ENCODE results near the gene VPS13D.

Gene VPS13D

DNA sequence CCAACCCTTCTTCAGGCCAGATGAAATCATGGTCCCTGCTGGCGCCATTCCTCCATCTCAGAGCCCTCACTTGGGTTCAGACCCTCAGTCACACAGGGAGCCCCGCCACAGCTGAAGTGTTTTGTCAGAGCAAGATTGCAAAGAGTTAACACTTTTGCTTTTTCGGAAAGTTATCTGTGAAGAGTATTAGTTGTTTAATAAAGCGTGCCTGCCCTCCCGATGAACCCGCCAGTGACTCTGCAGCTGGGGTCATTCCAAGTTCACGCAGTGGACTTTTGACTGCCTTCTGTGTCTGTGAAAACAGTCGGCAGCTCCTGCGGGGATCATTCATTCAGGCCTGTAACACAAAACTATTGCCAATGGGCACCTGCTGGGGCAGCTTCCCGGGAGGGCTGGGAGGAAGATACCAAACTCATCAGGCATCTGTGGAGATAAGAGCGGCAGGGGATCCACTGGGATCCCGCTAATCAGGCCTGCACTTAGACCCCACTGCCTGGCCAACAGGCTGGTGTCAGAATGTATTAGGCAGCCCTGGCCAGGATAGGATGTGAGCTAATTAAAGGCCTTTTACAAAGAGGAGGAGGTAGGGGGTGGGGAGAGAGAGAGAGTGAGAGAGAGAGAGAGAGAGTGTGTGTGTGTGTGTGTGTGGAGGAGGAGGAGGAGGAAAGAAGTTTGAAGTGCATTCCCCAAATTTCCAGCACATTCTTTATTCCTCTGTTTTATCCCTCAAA, 203.7 kb downstream of the VPS13D start:
- peak; percentile 38 for DNase-seq (ENCODE audit: low spot score)

- DNase-seq (ENCODE audit: low spot score): no peak
These were observed 204.3 kb downstream of the VPS13D start for GRCh38 chr1:12434174-12434573.

GRCh38 chr1:12434686-12435085, 204.9 kb downstream of the VPS13D start:
- no peak for DNase-seq (ENCODE audit: low spot score)

GRCh38 chr1:12435639-12436344, 206.0 kb downstream of the VPS13D start:
- peak; percentile 49 for DNase-seq (ENCODE audit: low spot score)

DNA sequence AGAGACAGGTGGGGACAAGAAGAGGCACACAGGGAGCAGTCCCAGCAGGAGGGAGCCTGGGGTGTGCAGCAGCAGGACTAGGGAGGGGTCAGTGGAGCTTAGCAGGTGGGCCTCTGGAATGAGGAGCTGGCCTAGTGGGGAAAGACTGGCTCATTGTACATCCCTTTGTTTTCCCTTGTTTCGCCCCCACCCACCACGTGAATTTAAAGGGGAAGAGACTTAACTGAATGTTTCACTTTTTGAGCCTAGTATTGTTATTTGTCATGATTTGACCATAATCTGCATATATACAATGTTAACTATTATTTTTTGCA, 206.5 kb downstream of the VPS13D start:
- DNase-seq (ENCODE audit: low spot score): no peak

DNA sequence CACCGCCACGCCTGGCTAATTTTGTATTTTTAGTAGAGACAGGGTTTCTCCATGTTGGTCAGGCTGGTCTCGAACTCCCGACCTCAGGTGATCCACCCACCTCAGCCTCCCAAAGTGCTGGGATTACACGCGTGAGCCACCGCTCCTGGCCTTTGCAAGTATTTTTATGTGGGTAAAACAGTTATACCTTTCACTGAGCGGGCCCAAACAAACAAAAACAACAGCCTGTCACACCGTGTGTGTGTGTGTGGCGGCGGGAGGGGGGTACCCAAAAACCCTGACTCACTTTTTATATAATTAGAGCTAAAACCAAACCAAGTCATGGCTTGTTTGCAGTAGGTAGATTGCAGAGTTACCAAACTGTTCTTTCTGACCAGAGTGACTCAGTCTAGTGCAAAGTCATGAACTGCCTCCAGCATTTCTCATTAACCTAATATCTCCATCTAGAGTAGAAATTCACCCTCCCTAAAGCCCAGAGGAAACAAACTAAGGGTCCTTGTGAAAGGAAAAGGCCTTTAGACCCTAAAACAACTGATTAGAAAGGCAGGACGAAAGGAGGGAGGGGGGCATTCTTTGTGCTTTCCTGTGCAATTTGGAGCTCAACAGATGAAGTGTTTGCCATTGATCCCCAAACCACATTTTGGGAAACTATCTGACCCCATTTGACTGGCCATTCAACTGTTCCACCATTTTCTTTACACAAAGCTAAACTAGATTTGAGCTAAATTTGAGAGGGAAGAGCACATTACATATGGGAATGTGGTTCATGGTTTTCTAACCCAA, 207.2 kb downstream of the VPS13D start:
- no peak for DNase-seq (ENCODE audit: low spot score)

DNA sequence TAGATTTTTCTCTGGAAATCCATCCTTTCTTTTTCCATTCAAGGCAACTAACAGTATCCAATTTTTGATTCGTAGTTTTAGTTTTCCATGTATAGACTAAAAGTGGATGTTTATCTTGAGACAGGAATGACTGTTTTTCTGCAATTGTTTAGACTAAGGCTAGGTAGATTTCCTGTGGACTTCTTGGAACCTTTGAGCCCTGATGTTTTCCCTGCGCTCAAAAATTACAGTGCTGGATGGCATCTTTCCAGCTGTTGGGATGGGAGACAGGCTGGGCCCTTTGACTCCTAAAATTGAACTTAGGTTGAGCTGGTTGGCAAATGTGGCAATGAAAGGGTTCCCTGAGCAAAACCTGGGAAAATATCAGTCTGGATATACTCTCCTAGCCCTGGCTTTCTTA, 207.8 kb downstream of the VPS13D start:
- no peak for DNase-seq (ENCODE audit: low spot score)

DNA sequence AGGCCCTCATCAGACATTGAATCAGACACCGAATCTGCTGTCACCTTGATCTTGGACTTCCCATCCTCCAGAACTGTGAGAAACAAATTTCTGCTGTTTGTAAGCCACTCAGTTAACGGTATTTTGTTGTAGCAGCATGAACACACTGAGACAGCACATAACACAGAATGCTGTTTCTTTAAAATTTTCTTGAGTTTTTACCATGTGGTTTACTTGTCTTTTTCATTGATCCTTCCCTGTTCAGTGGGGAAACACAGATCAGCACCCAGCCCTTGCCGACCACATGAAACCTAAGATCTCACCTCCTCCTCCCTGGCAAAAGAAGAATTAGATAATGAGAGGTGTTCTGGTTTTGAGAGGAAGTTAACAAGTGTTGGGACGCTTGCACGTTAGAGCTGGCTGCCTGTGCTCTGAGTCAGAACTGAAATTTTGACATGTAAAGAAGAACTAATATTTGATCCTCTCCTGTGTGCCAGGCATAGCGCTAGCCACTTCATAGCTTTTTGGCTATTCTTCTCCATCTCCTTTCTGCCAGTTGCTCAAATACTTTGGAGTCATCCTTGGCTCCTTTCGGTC, 208.6 kb downstream of the VPS13D start:
- DNase-seq (ENCODE audit: low spot score): no peak

DNA sequence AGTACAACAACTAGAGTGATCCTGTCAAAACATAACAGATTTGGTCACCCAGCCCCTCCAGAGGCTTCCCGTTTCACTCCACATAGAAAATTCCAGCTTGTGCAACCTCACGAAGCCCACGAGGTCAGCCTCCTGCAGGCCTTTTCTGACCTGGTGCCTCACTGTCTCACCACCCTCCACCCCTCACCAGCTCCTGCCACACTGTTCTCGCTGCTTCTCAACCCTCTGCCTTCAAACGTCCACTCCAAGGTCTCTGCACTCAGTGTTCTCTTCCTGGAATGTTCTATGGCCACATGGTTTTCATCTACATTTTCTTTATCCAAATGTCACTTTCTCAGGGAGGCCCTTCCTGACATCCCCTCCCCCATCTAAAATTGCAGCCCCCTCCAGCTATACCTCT, 209.2 kb downstream of the VPS13D start:
- no peak for DNase-seq (ENCODE audit: low spot score)

DNA sequence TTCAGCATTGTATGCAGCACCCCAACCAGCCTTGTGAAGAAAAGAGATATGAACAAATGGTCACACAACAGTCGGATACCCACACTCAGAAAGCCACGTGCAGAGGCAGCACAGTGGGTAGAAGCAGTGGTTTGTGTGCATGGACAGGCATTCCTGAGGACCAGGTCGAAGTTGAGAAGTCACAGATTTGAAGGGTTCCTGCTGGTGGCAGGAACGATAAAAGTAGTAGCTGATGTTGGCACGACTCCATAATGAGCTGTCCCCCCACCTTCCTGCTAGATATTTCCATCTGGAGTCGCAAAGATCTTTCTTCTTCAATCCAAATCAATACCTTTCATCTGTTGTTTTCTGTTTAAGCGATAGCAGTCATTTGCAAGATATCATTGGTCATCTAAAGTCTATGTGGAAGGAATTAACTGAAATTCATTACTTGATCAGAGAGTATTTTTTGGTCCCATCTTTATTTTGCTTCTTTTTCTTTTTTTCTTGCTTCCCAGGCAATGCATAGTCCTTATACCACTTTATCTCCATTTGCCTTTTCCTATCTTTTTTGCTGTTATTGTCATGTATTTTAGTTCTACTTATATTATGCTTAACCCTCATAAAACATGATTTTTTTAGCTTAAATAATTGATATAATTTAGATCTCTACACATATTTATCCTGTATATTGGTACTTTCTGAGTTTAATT, 211.7 kb downstream of the VPS13D start:
- DNase-seq (ENCODE audit: low spot score): no peak

DNA sequence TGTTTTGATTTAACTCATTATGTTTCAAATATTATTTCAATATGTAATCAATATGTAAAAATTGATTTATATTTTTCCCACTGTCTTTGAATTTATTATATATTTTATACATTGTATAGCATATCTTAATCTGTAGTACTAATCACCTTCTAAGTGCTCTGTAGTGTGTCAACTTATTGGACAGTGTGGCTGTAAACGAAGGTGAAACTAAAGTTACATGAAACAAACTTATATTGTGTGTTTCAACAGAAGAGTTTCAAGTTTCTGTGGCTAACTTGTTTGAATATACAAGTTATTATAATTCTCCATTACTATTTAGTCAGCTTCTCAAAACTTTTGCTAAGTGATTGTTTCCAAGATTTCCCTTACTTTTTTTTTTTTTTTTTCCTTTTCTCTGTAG, 212.4 kb downstream of the VPS13D start:
- DNase-seq (ENCODE audit: low spot score): no peak

GRCh38 chr1:12443151-12443550, 213.3 kb downstream of the VPS13D start:
- no peak for DNase-seq (ENCODE audit: low spot score)

DNA sequence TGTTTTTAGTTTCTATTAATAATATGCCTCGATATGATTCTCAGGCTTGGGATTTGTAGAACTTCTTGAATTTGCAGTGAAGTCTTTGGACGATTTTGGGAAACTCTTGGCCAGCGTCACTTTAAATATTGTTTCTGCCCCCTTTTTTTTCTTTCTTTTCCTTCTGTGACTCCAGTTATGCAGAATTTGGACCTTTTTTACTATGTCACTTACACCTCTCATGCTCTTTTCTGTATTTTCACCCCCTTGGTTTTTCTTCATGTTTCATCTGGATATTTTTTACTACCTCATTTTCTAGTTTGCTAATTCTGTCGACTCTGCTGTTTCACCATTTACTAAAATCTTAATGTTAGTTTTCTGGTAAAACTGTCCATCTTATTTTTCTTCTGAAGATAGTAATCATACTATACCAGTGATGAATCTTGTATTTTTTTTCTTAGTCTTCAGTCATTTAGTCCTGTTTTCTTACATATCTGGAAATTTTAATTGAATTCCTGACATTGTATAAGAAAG, 214.6 kb downstream of the VPS13D start:
- no peak for DNase-seq (ENCODE audit: low spot score)

DNA sequence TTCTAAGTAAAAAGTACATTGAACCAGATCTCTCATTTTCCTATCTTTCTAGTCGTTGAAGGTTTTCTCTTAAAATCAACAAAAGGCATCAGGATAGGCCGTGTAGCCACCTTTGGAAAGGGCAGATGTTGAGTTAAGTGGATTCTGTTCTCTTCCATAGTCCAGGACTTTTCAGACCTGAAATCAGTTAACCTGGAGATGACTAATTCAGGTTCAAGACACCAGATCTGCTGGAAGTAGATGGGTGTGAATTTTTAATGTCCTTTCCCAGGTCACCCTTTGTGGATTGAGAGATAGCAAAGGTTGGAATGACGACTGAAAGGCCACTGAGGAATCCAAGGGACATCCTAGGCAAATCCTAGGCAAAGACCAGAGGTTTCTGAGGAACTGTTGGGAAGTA, 215.4 kb downstream of the VPS13D start:
- no peak for DNase-seq (ENCODE audit: low spot score)

DNA sequence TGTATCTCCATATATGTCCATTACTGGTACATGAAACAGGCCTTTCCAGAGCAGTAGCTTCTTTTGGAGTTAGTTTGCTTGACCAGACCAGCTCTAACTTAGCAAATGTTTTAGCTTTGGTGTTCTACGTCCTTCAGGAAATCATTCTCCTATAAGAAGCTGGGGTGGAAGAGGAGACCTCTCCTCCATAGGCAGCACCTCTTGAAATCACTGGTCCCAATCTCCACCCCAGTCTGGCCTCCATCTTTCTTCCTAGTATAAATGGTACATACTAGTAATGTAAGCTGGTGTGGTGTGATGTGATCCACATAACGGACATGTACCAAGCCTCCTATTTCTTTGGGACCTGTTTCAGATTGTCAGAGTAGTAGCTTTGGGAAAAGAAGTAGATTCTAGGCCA, 216.8 kb downstream of the VPS13D start:
- DNase-seq (ENCODE audit: low spot score): no peak

DNA sequence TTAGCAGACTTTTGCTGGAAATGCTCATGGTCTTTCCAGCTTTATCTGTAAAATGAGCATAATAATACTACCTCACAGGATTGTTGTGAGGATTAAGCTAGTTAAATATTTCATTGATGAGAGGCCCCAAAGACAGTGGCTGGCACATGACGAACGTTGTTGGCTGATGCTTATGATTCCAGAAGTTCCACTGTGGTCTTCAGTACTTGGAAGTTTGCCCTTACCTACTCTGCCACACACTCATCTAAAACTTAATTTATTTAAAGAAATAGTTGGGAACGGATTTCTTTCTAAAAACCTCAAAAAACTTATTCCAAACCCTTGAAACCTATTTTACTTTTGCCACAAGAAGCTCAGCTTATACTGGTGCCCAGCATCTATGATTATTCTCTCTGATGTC, 217.5 kb downstream of the VPS13D start:
- DNase-seq (ENCODE audit: low spot score): no peak

DNA sequence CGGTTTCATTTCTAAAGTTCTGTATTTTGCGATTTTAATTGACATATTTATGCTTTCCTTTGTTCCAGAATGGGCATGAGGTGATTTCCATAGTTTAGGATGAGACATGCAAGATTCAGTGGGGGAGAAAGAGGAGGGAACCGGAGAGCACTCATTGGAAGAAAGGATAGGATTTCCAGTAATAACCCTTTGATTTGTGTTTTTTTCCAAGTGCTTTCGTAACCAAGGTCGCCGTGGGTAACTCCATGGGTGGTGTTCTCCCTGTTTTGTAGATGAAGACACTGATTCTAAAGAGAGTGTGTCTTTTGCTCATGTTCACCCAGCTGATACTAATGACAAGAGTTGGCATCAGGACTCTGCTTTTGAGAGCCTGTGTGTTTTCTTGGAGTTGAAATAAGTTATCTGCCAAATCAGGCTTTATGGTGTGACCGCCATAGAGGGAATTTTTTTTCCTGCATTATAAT, 218.1 kb downstream of the VPS13D start:
- DNase-seq (ENCODE audit: low spot score): no peak

DNA sequence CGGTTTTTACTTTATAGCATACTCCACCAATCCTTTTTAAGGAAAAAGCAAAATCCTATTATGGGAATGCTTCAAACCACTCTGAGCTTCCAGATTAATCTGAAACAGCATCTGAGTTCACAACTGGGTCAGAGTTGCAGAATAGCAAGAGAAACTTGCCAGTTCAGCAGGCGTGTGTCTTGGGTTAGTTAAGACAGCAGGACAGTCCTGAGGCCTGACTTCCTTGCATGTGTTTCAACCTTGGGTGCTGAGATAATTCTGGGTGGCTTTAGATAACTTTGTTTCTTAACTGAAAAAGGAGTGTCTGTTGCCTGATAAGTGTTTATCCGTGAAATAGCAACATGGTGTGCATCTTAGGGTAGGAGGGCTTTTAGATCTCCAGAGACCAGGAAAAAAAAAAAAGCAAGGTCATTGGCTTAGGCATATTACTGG, 218.9 kb downstream of the VPS13D start:
- DNase-seq (ENCODE audit: low spot score): no peak

GRCh38 chr1:12450090-12450755, 220.4 kb downstream of the VPS13D start:
- no peak for DNase-seq (ENCODE audit: low spot score)

GRCh38 chr1:12450756-12451559, 221.1 kb downstream of the VPS13D start:
- no peak for DNase-seq (ENCODE audit: low spot score)

DNA sequence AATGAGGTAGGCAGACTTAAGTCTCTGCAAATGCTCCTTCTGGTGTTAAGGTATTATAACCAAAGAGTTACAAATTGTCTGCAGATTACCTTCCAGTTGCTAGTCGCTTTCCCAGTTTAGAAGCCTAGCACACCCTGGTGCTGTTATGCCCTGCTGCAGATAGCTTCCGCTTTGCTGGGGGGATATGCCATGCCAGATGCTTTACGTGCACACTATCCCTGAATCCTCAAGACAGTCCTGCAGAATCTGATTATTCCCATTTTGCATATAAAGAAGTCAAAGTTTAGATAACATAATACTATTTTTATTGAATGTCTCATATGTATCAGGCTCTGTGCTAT, 221.7 kb downstream of the VPS13D start:
- no peak for DNase-seq (ENCODE audit: low spot score)

All from COLO829 (cell line).